ENCODE measurements around the gene HEATR3. TPM values are rescaled to one million over a fixed set of nuclear protein-coding genes. Genes with fewer than 3 reads are reported as not detected.
A peak's percentile ranks its signal among the peaks of the same experiment; 100 is the strongest.

The HEATR3 gene
- total and polyA plus RNA-seq, 2 of the 13 experiments (the other 11 are each of a cell fraction or from before 2014, with no cell fraction given) = 22.4 to 52.4 TPM

- peak overlapping the region; percentile 72 for H3K4me2 ChIP-seq (ENCODE audit: low read depth, low read length)
- no peaks in the 10 kb centered on the region for H4K20me1 ChIP-seq (ENCODE audit: insufficient read depth, low read length)
- H3K4me3 ChIP-seq (replicated peaks in 1 of 3; ENCODE audit: insufficient read depth in 1 of 3, low read depth in 2 of 3, low read length in 3 of 3) = peak overlapping the region; percentile 71 to 96 (median 85)
- peak; percentile 57 for ATAC-seq
- ChIA-PET CTCF (ENCODE audit: low intra/inter-chr PET ratio, low total read pairs) (interaction anchor here (1.5 to 2.3 kb wide), 3 partner anchors 41 to 189 kb away, joined by 7 to 11 read pairs (median 8); partner anchors contain the start of gene HEATR3), POLR2A (interaction anchor here (0.6 to 2.6 kb wide), 13 partner anchors 8 to 188 kb away, joined by 3 to 24 read pairs (median 5); partner anchors contain the start of gene HEATR3)
- peak; percentile 23 for DNase-seq (ENCODE audit: low spot score)
- no peak for FAIRE-seq
- no TSS peak for BruUV-seq (replicated peaks)
- intact Hi-C loops (cut with micrococcal nuclease; ENCODE audit: unreplicated experiment) = loop anchor here (1.0 to 10.0 kb wide), 4 partner anchors 10 to 329 kb away; no protein-coding TSS in a partner anchor
- in situ Hi-C loops (cut with HindIII; ENCODE audit: extremely low pct_ligation_motif_present, low pct_unique_long_range_greater_than_20kb) = loop anchor here (25.0 kb wide), 1 partner anchor 337 kb away; the partner anchor contains the start of gene BRD7
- H3K4me1 ChIP-seq (ENCODE audit: insufficient read depth, low read length) = peaks cover 44% of the 10 kb centered on the region
- peak overlapping the region; percentile 24 for H2AFZ ChIP-seq (ENCODE audit: low read length)
- H3K27ac ChIP-seq (ENCODE audit: extremely low read length, insufficient read depth, low read length) = peak overlapping the region; percentile 56
- no peaks in the 10 kb centered on the region; a peak in 2 of 5 replicates for H3K27me3 ChIP-seq (ENCODE audit: control insufficient read depth in 1 of 2, insufficient read depth in 2 of 2, low read length in 2 of 2)
- H3K9me3 ChIP-seq (ENCODE audit: low read length) = no peaks in the 10 kb centered on the region
- H3K9ac ChIP-seq (ENCODE audit: insufficient read depth, low read depth, low read length) = peak overlapping the region; percentile 80
- peaks cover 2 to 13% of the 10 kb centered on the region in 2 experiments; a peak in 4 of 5 replicates for H3K36me3 ChIP-seq (replicated peaks in 1 of 2; ENCODE audit: control insufficient read depth in 1 of 2, insufficient read depth in 2 of 2, low read length in 2 of 2)
- WGBS (ENCODE audit: low lambda C conversion rate) = under 1% methylated on average over 17 of the region's 17 CpGs
- peaks cover 25% of the 10 kb centered on the region for H3K79me2 ChIP-seq (ENCODE audit: insufficient read depth, low read length)
- TF ChIP-seq ZNF12 (CRISPR knock-in tag; IDR thresholded peaks at IDR 0.05) (no peak), SAFB2 (CRISPR knock-in tag; IDR thresholded peaks at IDR 0.05; ENCODE audit: borderline replicate concordance, low read depth) (0 out of 2 replicates have a peak, but pooled peaks have one; percentile 40), ZNF691 (CRISPR knock-in tag; IDR thresholded peaks at IDR 0.05; ENCODE audit: borderline replicate concordance, low read depth) (no peak), ZNF431 (CRISPR knock-in tag; IDR thresholded peaks at IDR 0.05; ENCODE audit: borderline replicate concordance, low read depth) (no peak), ZNF276 (CRISPR knock-in tag; IDR thresholded peaks at IDR 0.05; ENCODE audit: low read depth) (no peak), ZNF850 (CRISPR knock-in tag; conservative IDR thresholded peaks at IDR 0.05) (no peak), ZNF138 (CRISPR knock-in tag; IDR thresholded peaks at IDR 0.05; ENCODE audit: low read depth) (peak; percentile 19; the same call in 1 of the 2 replicates), ZNF589 (CRISPR knock-in tag; conservative IDR thresholded peaks at IDR 0.05) (no peak), E2F5 (CRISPR knock-in tag; conservative IDR thresholded peaks at IDR 0.05) (no peak; the same call in 1 of the 2 replicates), ZNF605 (CRISPR knock-in tag; IDR thresholded peaks at IDR 0.05) (no peak; the same call in 1 of the 2 replicates), NRL (CRISPR knock-in tag; IDR thresholded peaks at IDR 0.05; ENCODE audit: borderline replicate concordance) (no peak), NFYC (CRISPR knock-in tag; IDR thresholded peaks at IDR 0.05) (no peak), ZFY (CRISPR knock-in tag; IDR thresholded peaks at IDR 0.05) (peak; percentile 31; the same call in 1 of the 2 replicates), BRCA1 (CRISPR knock-in tag; IDR thresholded peaks at IDR 0.05) (0 out of 2 replicates have a peak, but pooled peaks have one; percentile 3), ZNF264 (CRISPR knock-in tag; IDR thresholded peaks at IDR 0.05) (no peak), TFDP2 (CRISPR knock-in tag; IDR thresholded peaks at IDR 0.05) (no peak), DRAP1 (CRISPR knock-in tag; IDR thresholded peaks at IDR 0.05) (no peak), SRSF9 (IDR thresholded peaks at IDR 0.05; ENCODE audit: borderline replicate concordance, insufficient read depth, low read depth, low read length, poor library complexity, severe bottlenecking) (no peak), ZIK1 (CRISPR knock-in tag; IDR thresholded peaks at IDR 0.05; ENCODE audit: borderline replicate concordance, low read depth) (no peak)
Measured at GRCh38 chr16:50025537-50025931, 40.2 kb upstream of the HEATR3 start.

Data from HepG2 (cell line).